WTC11 (cell line): ENCODE data around the gene KLHL28.

Experiments used
- CTCF ChIP-seq: fragments of 200-600 bp; IDR thresholded peaks from 2 replicates; pipeline ENCODE4 v1.8.0; 2022; ENCODE audit warnings: antibody characterized with exemption
- FOXP4 ChIP-seq: sonication (generic); formaldehyde crosslinking; IDR thresholded peaks from 2 replicates; pipeline ENCODE4 v1.8.0; 2022; ENCODE audit warnings: mild to moderate bottlenecking, missing genetic modification reagents
- GABPB1 ChIP-seq: sonication (generic); formaldehyde crosslinking; IDR thresholded peaks from 2 replicates; pipeline ENCODE4 v1.8.1; 2023; ENCODE audit warnings: mild to moderate bottlenecking, missing genetic modification reagents
- MAX ChIP-seq: sonication (generic); formaldehyde crosslinking; IDR thresholded peaks from 2 replicates; pipeline ENCODE4 v1.8.0; 2022; ENCODE audit warnings: mild to moderate bottlenecking, missing genetic modification reagents
- NFYB ChIP-seq: sonication (generic); formaldehyde crosslinking; conservative IDR thresholded peaks from 2 replicates; pipeline ENCODE4 v1.8.0; 2022; ENCODE audit warnings: low read depth, missing genetic modification reagents
- NR3C1 ChIP-seq: sonication (generic); formaldehyde crosslinking; conservative IDR thresholded peaks from 2 replicates; pipeline ENCODE4 v1.8.1; 2023; ENCODE audit warnings: low read depth, mild to moderate bottlenecking, missing genetic modification reagents
- OVOL2 ChIP-seq: fragments of 250-450 bp; sonication (Bioruptor Pico); IDR thresholded peaks from 2 replicates; pipeline ENCODE4 v1.9.0; 2021; ENCODE audit warnings: mild to moderate bottlenecking, borderline replicate concordance
- SMAD4 ChIP-seq: sonication (generic); formaldehyde crosslinking; IDR thresholded peaks from 2 replicates; pipeline ENCODE4 v1.8.0; 2022; ENCODE audit warnings: mild to moderate bottlenecking, missing genetic modification reagents
- TEAD4 ChIP-seq: sonication (generic); formaldehyde crosslinking; IDR thresholded peaks from 2 replicates; pipeline ENCODE4 v1.8.0; 2022; ENCODE audit warnings: mild to moderate bottlenecking, missing genetic modification reagents
- ZNF423 ChIP-seq: fragments of 250-450 bp; sonication (Bioruptor Pico); IDR thresholded peaks from 2 replicates; pipeline ENCODE4 v2.1.2; 2022; ENCODE audit warnings: mild to moderate bottlenecking, moderate library complexity

GRCh38 chr14:44989497-44990440 lies 28.0 kb upstream of the KLHL28 start:
- no peak for TF ChIP-seq TEAD4 (CRISPR knock-in tag)
- no peak for TF ChIP-seq CTCF
- no peak for TF ChIP-seq GABPB1 (CRISPR knock-in tag)
- no peak for TF ChIP-seq NFYB
- TF ChIP-seq SMAD4 = no peak
- no peak for TF ChIP-seq ZNF423 (CRISPR knock-in tag)
- TF ChIP-seq MAX (CRISPR knock-in tag) = no peak
- no peak for TF ChIP-seq NR3C1 (CRISPR knock-in tag)
- no peak for TF ChIP-seq FOXP4
- TF ChIP-seq OVOL2 (CRISPR knock-in tag) = no peak
